ENCODE data around the gene NTNG1. TPM values are rescaled to one million over a fixed set of nuclear protein-coding genes. Genes with fewer than 3 reads are reported as not detected.

Gene NTNG1
- total RNA-seq, 3 donors from 2014 or later (not counting 1 experiment from before 2014, with no cell fraction given), result 0.58 TPM; not detected in 2

GRCh38 chr1:107262467-107263286 is 121.8 kb downstream of the NTNG1 start:
- H3K4me3 Mint-ChIP-seq, result no peak overlapping the region
- DNase-seq (no peak), ATAC-seq (no peak)
- Histone ChIP-seq H3K36me3 (ENCODE audit: control insufficient read depth, insufficient read depth, low read length) (no peaks in the 10 kb centered on the region), H3K9me3 (ENCODE audit: control insufficient read depth, insufficient read depth, low read length) (no peaks in the 10 kb centered on the region), H3K4me1 (ENCODE audit: control insufficient read depth, insufficient read depth, low read length) (no peaks in the 10 kb centered on the region), H3K27me3 (ENCODE audit: control insufficient read depth, insufficient read depth, low read length) (no peaks in the 10 kb centered on the region), H3K4me3 (ENCODE audit: low read length) (no peak overlapping the region), H3K27ac (ENCODE audit: low read length) (no peak overlapping the region)
- intact Hi-C loops (cut with micrococcal nuclease), result no loop called here
- no peak for TF ChIP-seq CTCF (IDR thresholded peaks at IDR 0.05)
- H3K27ac Mint-ChIP-seq, result no peak overlapping the region
- WGBS (ENCODE audit: insufficient coverage), result 88% methylated on average over 5 of the region's 5 CpGs
- no peaks in the 10 kb centered on the region for H3K4me1 Mint-ChIP-seq
- peaks cover 0 to 4% of the 10 kb centered on the region in 2 donors for H3K27me3 Mint-ChIP-seq (ENCODE audit: low read depth in 2 of 2)
- H3K9me3 Mint-ChIP-seq, result peaks cover 0 to 4% of the 10 kb centered on the region in 2 donors
- no peaks in the 10 kb centered on the region for H3K36me3 Mint-ChIP-seq

- no peak overlapping the region for H3K27ac ChIP-seq (ENCODE audit: low read length)
- no peaks in the 10 kb centered on the region for H3K4me1 ChIP-seq (ENCODE audit: control insufficient read depth, insufficient read depth, low read length)
- H3K27me3 ChIP-seq (ENCODE audit: control insufficient read depth, insufficient read depth, low read length), result no peaks in the 10 kb centered on the region
- no peak overlapping the region for H3K4me3 ChIP-seq (ENCODE audit: low read length)
- H3K27me3 Mint-ChIP-seq (ENCODE audit: low read depth in 2 of 2), result peaks cover 0 to 4% of the 10 kb centered on the region in 2 donors
- H3K36me3 Mint-ChIP-seq, result no peaks in the 10 kb centered on the region
- intact Hi-C loops (cut with micrococcal nuclease), result no loop called here
- DNase-seq (no peak), ATAC-seq (no peak)
- no peaks in the 10 kb centered on the region for H3K9me3 ChIP-seq (ENCODE audit: control insufficient read depth, insufficient read depth, low read length)
- peaks cover 0 to 4% of the 10 kb centered on the region in 2 donors for H3K9me3 Mint-ChIP-seq
- no peak overlapping the region for H3K4me3 Mint-ChIP-seq
- no peak overlapping the region for H3K27ac Mint-ChIP-seq
- TF ChIP-seq CTCF (IDR thresholded peaks at IDR 0.05), result no peak
- H3K36me3 ChIP-seq (ENCODE audit: control insufficient read depth, insufficient read depth, low read length), result no peaks in the 10 kb centered on the region
- no CpG with 5 or more reads among the region's 1 CpG for WGBS (ENCODE audit: insufficient coverage)
- H3K4me1 Mint-ChIP-seq, result no peaks in the 10 kb centered on the region
Measured at GRCh38 chr1:107263291-107263915, 122.6 kb downstream of the NTNG1 start.

GRCh38 chr1:107264007-107264406 is 123.2 kb downstream of the NTNG1 start:
- ATAC-seq (no peak), DNase-seq (no peak)
- H3K36me3 ChIP-seq (ENCODE audit: control insufficient read depth, insufficient read depth, low read length), result no peaks in the 10 kb centered on the region
- 80% methylated on average over 4 of the region's 4 CpGs for WGBS (ENCODE audit: insufficient coverage)
- intact Hi-C loops (cut with micrococcal nuclease), result no loop called here
- no peak overlapping the region for H3K27ac ChIP-seq (ENCODE audit: low read length)
- no peak overlapping the region for H3K4me3 ChIP-seq (ENCODE audit: low read length)
- peaks cover 0 to 4% of the 10 kb centered on the region in 2 donors for H3K27me3 Mint-ChIP-seq (ENCODE audit: low read depth in 2 of 2)
- no peaks in the 10 kb centered on the region for H3K36me3 Mint-ChIP-seq
- no peaks in the 10 kb centered on the region for H3K9me3 ChIP-seq (ENCODE audit: control insufficient read depth, insufficient read depth, low read length)
- no peaks in the 10 kb centered on the region for H3K27me3 ChIP-seq (ENCODE audit: control insufficient read depth, insufficient read depth, low read length)
- H3K4me1 ChIP-seq (ENCODE audit: control insufficient read depth, insufficient read depth, low read length), result no peaks in the 10 kb centered on the region
- H3K4me3 Mint-ChIP-seq, result no peak overlapping the region
- no peak for TF ChIP-seq CTCF (IDR thresholded peaks at IDR 0.05)
- H3K4me1 Mint-ChIP-seq, result no peaks in the 10 kb centered on the region
- no peak overlapping the region for H3K27ac Mint-ChIP-seq
- H3K9me3 Mint-ChIP-seq, result peaks cover 0 to 4% of the 10 kb centered on the region in 2 donors
